ENCODE results near the gene SPATA25.

SPATA25 gene

DNA sequence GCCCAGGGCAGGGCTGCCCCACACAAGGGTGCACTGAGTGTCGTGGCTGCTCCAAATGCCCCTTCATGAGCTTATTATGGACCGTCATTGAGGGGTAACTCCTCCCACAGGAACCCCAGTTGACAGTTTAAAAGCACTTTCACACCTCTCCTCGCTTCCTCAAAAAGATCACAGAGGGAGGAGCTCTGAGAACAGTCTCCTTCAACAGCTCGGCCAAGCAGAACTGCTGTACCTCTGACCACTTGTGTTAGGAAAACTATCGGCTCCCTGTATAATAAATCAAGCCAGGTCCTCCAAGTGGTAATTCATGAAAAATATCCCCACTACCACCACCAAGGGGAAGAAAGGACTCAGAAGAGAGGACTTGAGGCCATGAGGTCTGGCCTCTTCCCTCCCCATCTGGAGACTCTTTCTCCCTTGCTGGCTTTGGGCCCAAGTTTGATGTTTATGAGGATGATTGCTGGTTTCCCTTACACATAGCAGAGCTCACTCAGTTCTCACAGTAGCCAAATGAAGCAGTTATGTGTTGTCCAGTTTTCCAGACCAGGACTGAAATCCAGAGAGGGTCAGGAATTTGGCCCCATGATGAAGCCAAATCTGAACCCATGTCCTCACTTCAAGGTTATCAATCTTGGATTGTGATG is 45.1 kb downstream of the SPATA25 start:
- FAIRE-seq: no peak
- peak; percentile 48 for DNase-seq (ENCODE audit: insufficient read length, low spot score)

DNA sequence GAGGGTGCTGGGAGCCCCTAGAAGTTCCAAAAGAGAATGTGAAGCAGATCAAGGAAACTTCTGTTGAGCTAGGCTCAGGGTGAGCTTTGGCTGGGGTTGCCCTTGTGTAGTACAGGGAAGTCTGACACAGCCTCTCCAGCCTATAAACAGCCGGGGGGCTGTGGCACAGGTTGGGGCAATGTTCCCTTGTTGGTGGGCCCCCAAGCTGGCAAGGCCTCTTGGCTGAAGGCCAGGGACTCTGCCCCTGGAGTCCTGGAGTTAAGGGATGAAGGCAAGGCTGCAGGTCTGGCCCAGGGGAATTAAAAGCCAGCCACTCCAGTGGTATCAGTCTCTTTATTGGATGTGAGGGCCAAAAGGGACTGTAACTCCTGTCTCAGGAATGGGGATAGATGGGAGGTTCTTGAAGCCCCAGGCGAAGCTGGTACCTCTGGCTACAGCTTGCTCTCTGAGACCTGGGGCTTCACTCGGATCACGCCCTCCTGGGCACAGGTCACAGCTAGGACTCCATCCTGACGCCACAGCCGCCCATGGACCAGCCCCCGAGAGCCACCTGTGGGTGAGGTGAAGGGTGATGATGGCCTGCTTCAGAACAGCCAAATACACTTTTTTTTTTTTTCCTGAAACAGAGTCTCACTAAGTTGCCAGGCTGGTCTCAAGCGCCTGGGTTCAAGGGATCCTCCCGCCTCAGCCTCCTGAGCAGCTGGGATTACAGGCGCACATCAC is 45.9 kb downstream of the SPATA25 start:
- FAIRE-seq (no peak), DNase-seq (ENCODE audit: insufficient read length, low spot score) (no peak)

DNA sequence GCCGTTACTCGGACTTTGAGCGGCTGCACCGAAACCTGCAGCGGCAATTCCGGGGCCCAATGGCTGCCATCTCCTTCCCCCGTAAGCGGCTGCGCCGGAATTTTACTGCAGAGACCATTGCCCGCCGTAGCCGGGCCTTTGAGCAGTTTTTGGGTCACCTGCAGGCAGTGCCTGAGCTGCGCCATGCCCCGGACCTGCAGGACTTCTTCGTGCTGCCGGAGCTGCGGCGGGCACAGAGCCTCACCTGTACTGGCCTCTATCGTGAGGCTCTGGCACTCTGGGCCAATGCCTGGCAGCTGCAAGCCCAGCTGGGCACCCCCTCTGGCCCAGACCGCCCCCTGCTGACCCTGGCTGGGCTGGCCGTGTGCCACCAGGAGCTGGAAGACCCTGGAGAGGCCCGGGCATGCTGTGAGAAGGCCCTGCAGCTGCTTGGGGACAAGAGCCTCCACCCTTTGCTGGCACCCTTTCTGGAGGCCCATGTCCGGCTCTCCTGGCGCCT is 46.7 kb downstream of the SPATA25 start:
- FAIRE-seq (no peak), DNase-seq (ENCODE audit: insufficient read length, low spot score) (no peak)

DNA sequence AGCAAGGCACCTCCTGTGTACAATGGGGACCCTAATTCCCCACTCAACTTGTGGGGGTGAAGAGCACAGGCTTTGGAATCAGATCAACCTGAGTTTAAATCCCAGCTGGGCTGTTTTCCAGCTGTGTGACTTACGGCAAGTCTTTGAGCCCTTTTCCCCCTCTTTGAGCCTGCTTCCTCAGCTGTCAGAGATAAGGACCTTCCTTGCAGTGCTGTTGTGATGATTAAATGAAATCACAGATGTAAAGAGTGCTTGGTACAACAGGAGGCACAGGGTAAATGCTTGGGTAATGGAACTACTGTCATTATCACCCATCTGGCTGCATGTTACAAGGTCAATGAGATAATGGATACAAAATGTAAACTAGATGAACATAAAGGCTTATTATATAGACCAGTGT is 50.6 kb downstream of the SPATA25 start:
- DNase-seq (ENCODE audit: insufficient read length, low spot score) (no peak), FAIRE-seq (no peak)

All from GM19239 (cell line).